Activated naive CD4-positive, alpha-beta T cell treated with anti-CD3 and anti-CD28 coated beads, Interleukin-2, amount 50 U/mL, for 16 hours (primary cell): ENCODE measurements around the gene PDZD8.

Source experiments
- DNase-seq: peaks from one replicate; pipeline ENCODE4 v3.0.0-alpha.2; 2020

PDZD8 gene

DNA sequence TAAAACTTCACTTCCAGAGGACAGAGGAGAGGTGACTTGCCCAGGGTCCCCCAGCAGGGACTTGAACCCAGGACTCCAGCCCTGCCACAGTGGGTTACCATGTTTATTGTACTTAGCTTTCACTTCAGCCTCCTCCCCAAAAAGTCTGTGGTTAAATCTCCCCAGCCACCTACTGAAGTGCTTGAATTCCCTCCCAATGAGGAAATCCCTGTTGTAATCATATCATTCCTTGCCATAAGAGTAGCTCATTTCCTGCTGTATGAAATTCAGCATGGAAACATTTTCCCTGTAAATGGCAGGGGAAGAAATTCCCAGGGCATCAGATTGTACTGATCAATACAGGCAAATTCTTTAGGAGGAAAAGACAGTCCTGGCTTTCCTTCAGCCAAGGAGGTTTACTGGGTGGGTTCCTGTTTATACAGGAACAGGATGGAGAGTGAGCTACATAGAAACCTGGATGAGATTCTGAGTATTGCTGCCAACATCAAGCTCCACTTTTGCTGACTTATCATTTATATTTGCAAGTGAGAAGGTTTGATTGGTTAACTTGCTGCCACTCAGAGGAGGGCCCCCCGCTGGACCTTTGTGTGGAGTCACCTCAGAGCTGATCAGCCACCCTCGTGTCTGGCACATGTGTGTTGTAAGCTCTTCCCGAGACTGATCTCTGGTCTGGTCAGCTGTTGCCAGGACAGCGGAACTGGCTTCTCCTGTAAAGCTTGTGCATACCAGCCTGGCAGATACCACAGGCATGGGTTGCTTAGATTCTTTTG, 16.4 kb upstream of the PDZD8 start:
- DNase-seq: no peak

DNA sequence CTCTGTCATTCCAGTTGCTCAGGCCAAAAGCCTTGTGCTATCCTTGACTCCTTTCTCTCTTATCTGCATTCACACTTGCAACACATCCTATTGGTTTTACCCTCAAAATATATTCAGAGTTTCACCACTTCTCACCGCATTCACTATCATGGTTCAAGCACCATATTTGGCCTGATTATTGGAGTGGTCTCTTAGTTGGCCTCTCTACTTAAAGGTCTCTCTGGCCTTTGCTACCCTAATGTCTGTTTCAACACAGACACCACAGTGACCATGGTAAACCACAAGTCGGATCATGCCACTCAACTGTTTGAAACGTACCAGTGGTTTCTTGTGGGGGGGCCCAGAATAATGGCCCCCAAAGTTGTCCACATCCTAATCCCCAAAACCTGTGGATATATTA, 15.2 kb upstream of the PDZD8 start:
- DNase-seq: no peak

DNA sequence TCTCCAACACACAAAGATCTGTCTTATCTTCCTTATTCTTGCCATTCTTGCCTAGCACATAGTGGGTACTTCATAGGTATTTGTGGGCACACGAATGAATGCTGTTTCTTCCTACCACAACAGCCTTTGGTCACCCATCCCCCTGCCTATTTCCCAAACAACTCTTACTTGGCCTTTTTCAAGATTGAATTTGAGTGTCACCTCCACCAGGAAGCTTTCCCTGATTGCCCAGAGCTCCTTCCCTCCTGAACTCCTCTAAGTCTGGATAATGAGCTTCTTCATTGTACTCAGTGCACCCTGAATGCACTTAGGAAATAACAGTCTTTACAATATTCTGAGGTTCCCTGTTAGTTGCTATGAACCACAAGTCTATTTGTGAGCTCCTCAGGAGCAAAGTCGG, 11.6 kb upstream of the PDZD8 start:
- DNase-seq: no peak

DNA sequence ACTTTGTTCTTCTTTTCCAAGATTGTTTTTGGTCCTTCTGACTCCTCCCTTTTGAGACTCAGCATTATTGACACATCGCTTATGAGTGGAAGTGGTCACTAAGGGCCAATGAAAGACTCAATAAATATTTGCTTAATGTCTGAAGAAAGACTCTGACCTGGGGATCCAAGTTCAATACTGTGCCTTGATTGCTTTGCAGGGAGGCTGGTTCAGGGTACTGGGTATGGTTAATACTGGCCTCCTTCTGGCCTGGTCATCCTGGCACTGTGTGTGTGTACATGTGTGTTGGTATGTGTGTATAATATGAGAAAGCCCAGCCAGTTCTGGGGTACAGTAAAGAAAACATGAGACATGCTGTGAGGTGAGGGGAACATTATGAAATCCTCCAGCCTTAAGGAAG, 7.6 kb upstream of the PDZD8 start:
- DNase-seq: no peak

DNA sequence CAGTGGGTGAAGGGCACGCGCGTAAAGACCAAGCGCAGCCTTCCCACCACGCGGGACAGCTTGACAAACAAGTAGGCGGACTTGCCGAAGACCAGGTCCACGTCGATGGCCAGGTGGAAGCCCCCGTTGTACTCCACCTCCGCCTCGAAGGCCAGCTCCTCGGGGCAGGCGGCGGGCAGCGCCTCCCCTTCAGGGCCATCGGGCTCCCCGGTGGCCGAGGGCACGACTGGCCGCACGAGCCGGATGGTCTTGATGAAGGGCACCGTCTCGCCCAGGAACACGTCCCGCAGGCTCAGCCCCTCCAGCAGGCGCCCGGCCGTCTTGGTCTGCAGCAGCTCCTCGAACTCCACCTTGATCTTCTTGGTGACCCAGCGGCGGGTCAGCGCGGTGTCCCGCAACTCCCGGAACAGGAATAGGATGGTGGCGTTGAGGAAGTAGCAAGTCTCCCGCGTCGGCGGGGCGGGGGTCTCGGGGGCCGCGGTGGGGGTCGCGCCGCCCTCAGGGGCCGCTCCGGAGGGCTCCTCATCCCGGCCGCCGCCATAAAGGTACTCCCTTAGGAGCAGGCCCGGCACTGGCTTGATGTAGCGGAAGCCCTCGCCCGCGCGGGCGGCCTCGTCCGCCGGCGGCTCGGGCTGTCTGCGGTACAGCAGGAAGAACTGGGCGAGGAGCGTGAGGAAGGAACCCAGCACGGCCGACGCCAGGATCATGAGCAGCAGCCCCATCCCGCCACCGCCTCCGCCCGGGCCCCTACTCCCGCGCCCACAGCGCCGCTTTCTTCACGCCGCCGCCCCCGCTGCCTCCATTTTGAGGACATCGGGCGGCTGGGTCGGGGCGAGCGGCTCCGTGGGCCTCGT, 507 bp downstream of the PDZD8 start:
- DNase-seq: peak; percentile 25

DNA sequence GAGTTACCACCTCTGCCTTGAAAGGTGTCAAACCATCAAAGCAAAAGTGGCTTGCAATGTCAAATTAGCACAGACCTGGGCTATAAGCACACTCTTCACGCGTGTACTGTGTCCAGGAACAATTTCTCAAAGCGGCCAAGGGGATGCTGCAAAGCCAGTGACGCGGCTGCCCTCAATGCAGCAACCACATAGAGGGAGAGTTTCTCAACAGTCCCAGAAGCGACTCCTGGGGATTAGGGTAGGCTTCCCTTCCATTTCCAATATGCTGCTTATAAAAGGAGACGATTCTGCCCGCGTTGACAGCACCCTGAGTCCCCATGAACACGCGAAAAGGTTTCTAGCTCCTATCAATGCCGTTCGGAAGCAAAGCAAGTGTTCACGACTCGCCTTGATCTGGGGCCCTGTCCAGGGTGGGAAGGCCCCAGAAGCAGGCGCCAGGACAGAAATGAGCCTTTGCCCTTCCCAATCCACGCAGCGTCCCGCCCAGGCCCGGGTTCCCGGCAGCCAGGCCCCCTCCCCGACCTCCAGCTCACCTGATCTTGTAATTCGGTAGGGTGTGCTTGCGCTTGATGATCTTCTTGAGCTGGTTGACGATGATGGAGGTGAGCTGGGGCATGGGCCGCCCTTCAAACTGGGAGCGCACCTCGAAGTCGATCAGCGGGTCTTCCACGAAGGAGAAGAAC, 1.3 kb downstream of the PDZD8 start:
- DNase-seq: peak; percentile 26

DNA sequence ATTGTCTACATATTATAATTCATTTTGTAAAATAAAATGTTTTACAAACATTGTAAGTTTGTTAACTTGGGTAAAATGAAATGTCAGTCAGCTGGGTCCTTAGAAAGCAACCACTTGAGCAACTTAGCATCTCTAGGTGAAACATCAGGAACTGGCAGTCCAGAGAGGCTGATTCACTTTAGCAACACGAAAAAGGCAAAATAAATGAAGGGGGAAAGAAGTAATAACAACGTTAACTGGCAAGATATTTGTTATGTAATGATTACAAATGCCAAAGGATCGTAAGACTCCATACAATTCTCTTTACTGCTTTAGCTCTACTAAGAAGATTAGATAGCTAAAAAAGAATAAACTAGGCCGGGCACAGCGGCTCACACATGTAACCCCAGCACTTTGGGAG, 5.0 kb downstream of the PDZD8 start:
- DNase-seq: no peak

DNA sequence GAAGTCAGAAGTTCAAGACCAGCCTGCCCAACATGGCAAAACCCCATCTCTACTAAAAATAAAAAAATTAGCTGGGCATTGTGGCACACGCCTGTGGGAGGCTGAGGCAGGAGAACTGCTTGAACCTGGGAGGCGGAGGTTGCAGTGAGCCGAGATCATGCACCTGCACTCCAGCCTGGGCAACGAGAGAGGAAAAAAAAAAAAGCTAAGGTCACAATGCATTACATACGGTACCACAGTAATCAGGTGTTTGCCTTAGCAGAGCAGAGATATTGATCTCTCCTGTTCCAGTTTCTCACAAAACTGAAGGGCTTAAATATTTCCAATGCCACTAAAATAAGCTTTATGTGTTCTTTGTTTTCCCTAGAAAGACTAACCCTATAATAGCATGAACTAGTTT, 7.5 kb downstream of the PDZD8 start:
- no peak for DNase-seq

DNA sequence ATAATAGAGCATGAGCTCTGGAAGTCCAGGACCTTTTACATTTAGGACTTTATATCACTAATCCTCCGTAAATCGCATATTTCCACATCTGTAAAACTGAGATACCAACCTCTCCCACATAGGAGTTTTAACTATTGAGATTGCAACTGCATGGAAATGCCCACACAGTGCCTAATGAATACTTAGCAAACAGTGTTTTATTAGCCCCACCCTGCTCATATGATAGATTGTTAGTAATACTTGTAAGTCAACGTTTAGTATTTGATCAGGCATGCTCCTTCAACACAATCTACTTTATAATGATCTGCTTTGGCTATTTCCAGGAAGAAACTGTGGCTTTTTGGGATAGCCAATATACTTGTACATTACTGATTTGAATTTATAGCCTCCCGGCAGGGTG, 8.5 kb downstream of the PDZD8 start:
- DNase-seq: no peak

DNA sequence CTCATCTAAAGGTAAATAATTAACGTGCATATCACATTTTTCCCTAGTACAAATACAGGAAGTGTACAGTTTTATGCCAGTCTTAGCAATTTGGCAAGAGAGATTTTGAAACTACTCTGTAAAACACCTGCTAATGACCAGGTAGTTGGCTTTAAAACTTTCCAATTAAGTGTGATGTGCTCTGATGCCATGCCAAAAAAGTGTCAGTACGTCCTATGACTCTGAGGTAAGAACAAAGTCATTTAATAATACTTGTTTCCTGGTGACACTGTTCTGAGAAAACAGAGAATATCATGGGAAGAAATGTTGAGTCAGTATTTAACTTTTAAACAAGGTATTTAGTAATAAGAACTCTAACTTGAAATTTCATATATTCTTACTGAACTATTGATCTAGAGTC, 9.6 kb downstream of the PDZD8 start:
- DNase-seq: no peak

DNA sequence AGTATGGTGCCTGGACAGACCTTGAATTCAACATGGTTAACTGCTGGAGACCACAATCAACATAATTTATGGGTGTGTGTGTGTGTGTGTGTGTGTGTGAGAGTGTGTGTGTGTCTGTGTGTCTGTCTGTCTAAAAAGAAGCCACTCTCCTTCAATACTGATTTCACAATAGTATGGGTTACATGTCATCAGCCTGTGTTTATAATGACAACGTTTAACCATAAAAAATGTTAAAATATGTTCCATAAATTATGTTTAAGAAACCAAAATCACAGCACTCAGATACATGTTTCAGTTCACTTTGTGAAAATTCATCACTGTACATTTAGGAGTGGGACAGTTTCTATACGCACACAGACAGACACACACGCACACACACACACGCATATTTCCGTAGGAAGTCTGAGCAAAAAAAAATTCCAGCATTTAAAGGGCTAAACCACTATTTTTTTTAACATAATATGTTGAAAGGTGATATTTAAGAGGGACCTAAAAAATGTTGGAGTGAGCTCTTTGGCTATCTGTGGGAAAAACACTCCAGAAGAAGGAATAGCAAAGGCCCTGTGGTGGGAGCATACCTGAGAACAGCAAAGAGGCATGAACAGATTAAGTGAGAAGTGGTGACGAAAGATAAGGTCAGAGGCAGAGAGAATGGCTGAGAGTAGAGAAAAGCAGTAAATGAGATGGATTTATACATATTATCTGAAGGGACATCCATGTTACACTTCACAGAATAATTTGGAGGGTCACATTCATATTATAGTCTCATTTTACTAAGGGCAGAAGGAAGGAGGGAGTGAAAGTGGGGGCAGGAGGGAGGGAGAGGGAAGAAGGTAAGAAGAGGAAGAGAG, 10.9 kb downstream of the PDZD8 start:
- DNase-seq: no peak

DNA sequence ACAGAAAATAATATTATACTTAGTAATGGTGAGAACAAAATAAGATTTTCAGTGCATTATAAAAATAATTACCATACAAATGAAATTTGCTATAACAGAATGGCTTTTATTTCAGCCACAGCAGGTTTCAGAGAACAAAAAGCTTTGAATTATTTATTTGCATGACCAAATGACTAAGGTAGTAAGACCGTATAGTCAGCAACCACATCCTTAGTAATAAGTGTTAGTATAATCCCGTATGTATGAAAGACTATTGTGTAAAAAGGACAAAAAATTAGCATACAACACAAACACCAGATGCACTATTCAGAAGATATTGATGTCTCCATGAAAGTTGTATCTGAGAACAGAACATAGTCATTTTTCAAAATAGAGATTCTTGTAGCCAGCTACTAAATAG, 12.2 kb downstream of the PDZD8 start:
- no peak for DNase-seq

DNA sequence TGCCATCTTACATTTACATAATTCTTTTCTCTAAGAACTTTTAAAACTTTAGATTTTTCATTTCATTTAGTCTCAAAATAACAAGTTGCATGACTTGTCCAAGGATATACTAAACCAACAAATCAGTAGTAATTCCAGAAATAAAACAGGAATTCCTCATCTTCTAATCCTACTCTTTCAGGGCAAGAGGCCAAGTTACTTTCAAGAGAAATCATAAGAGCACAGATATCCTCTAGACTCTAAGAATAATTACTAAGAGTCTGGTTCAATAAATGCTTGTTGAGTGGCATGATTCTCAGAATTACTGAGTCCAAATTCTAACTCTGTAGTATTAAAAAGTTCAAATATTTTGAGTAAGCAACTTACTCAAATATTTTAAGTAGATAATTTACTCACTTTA, 12.9 kb downstream of the PDZD8 start:
- DNase-seq: no peak

DNA sequence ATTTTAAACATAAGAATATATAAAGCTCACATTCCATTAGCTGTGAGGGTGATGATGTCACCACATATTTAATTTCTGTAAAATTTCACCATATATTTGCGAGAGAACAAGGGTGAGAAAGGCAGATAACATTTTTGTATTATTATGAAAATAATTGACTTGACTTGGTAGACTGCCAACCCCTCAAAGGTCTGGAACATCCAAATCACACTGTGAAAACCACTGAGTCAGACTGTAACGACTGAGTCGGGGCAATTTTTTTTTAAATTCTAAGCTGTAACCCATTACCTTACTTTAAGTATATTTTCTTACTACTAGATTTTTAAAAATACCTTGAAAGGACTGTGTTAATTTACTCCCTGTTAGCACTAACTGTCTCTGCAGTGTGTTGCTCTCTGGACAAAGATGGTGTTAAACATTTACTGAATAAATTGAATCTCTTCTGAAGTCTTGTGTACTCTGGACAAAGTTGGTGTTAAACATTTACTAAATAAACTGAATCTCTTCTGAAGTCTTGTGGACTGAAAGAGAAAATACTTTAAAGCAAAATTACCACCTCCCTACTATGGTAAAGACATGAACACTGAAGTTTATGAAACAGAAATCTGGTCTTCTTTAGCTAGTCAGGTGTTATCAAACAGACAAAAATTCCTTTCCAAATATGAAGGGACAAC, 14.1 kb downstream of the PDZD8 start:
- DNase-seq: no peak

DNA sequence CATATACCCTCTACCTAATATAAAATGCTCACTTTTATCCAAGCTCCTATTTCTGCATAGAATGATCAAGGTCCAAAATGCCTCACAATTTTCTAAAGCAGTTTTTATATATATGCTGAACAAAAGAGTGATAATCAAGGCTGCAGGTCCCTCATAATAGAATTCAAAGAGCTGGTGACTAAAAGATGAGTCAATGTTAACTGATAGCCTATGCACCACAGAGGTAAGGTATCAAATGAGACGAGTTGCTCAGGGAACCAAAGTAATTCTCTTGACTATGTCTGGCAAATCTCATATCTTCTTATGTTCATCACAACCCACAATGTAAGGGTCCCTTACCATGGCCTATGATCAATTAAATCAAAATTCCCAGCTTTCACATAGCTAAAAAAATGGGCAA, 15.2 kb downstream of the PDZD8 start:
- DNase-seq: no peak

DNA sequence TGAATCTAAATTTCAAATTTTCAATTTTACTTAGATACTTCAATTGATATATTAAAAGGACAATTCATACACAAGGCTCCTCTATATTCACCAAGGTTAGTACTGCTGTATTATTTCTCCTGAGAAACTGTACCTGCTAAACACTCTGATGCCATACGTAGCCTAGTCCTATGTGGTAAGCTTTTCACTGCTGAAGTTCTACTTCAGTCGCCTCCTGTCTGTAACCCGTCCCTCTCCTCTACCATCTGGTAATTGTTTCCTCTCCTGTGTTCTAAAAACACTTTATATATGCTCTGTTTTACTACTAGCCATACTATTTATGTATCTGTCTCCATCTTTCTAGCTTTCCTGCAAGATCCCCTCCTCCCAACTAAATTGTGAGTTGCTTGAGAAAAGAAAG, 20.2 kb downstream of the PDZD8 start:
- no peak for DNase-seq

DNA sequence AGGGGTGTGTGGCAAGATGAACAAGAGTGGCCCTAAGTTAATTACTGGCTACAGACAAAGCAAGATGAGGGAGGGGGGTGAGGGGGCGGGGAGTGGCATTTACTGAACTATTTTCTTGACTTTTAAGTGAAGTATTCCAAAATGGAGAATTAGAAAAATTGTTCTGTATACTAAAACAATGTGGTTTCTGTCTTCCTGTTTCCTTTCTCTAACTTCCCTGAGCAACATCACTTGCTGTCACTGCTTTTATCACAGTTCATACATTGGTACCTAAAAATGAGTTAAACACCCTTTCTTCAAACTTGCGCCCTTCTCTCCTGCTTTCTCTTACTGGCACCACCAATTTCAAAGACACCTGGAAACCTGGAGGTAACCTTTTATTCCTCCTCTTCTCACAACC, 21.6 kb downstream of the PDZD8 start:
- DNase-seq: no peak

DNA sequence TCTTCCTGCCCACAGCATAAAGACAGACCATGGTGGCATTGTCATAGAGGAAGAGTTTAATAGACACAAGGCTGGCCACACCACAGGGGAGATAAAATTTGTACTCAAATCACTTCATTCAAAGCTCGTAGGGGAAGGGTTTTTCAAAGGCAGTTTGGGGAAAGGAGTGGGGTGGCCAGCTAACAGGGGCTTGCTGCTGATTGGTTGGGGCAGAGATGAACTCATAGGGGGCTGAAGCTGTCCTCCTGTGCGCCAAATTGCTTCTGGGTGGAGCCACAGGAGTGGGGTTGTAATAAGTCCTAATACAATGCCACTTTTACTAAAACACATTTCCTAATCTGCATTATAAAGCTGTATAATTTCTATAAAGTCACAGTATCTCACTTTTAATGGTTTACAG, 22.5 kb downstream of the PDZD8 start:
- no peak for DNase-seq

DNA sequence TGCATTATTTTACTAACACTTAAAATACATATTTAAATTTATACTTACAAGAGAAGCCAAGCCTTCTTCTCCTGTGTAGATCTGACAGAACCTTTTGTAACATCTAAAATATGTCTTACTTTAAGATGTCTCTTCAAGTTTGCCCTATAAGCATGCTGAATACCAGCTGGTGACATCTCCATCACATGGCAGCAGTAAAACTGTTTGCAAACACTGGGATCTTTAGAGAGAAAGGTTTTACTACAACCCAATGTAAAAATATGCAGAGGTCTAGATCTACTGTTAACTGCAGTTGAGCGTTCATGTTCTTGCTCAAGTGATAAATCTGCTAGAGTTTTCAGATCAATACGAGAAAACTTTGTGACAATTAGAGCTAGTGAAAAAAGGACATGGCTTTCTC, 23.2 kb downstream of the PDZD8 start:
- no peak for DNase-seq

DNA sequence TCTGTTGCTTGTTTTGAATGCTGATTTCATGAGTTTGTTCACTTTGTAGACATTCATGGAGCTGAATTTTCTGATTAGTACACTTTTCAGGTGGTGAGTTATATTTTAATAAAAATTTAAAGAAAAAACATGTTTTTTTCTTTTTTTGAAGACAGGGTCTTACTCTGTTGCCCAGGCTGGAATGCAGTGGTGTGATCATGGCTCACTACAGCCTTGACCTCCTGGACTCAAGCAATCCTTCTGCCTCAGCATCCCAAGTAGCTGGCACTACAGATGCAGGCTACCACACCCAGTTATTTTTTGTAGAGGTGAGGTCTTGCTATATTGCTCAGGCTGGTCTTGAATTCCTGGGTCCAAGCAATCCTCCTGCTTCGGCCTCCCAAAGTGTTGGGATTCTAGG, 23.7 kb downstream of the PDZD8 start:
- no peak for DNase-seq

DNA sequence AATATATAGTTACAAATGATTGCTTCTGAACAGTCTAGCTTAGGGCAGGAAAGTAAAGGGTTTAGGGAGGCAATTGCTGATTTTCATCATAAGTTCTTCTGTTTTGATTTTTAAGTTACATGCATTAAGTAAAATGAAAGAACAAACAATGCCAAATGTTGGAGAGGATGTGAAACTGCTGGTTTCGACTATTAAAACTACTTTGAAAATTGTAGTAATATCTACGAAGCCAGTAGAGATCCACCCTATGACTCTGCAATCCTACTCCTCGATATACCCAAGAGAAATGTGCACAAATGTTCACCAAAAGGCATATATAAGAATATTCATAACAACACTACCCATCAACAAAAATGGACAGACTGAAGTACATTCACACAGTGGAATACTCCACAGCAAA, 24.3 kb downstream of the PDZD8 start:
- no peak for DNase-seq

DNA sequence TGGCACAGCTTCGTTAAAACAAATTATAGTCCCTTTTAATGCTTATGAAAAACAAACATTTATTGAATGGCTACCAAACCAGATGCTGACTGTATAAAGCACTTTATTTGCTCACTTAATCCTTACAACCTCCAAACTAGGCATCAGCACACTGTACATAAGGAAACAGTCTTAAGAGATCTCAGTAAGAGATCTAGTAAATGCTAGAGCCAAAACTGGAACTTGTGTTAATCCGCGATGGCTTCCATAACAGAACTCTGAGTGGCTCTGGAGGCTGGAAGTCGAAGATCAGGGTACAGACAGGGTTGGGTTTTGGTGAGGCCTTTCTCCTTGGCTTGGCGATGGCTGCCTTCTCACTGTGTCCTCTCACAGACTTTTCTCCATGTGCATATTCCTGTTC, 27.0 kb downstream of the PDZD8 start:
- DNase-seq: no peak
